HG03135 (cell line): ENCODE data around the gene MAPK10.

ENCODE experiments used
- ATAC-seq: cut with Tn5 transposase; IDR thresholded peaks from one replicate; pipeline ENCODE4 v1.9.1; 2021; ENCODE audit warnings: mild to moderate bottlenecking, moderate library complexity; ENCODE audit not compliant: unreplicated experiment

The MAPK10 gene

GRCh38 chr4:86280246-86280645 lies 79.6 kb downstream of the MAPK10 start:
- no peak for ATAC-seq

GRCh38 chr4:86279293-86279960 lies 80.4 kb downstream of the MAPK10 start:
- no peak for ATAC-seq

GRCh38 chr4:86278126-86278525 lies 81.7 kb downstream of the MAPK10 start:
- ATAC-seq = no peak

GRCh38 chr4:86274642-86275041 lies 85.2 kb downstream of the MAPK10 start:
- ATAC-seq = no peak

GRCh38 chr4:86272669-86273068 lies 87.2 kb downstream of the MAPK10 start:
- no peak for ATAC-seq

- ATAC-seq = no peak
Measured at GRCh38 chr4:86271057-86271456, 88.8 kb downstream of the MAPK10 start.

- no peak for ATAC-seq
Measured at GRCh38 chr4:86269354-86269753, 90.5 kb downstream of the MAPK10 start.

- ATAC-seq = no peak
Measured at GRCh38 chr4:86264241-86264640, 95.6 kb downstream of the MAPK10 start.

GRCh38 chr4:86261636-86262035 lies 98.2 kb downstream of the MAPK10 start:
- ATAC-seq = no peak

- ATAC-seq = no peak
Measured at GRCh38 chr4:86256086-86256485, 103.8 kb downstream of the MAPK10 start.

- no peak for ATAC-seq
Measured at GRCh38 chr4:86250619-86251018, 109.2 kb downstream of the MAPK10 start.

- ATAC-seq = no peak
Measured at GRCh38 chr4:86250006-86250405, 109.8 kb downstream of the MAPK10 start.

GRCh38 chr4:86249074-86249473 lies 110.8 kb downstream of the MAPK10 start:
- ATAC-seq = no peak

GRCh38 chr4:86247906-86248305 lies 111.9 kb downstream of the MAPK10 start:
- no peak for ATAC-seq

- no peak for ATAC-seq
Measured at GRCh38 chr4:86247320-86247719, 112.5 kb downstream of the MAPK10 start.

- ATAC-seq = no peak
Measured at GRCh38 chr4:86243750-86244149, 116.1 kb downstream of the MAPK10 start.

- ATAC-seq = no peak
Measured at GRCh38 chr4:86242677-86243076, 117.2 kb downstream of the MAPK10 start.

GRCh38 chr4:86235549-86235948 lies 124.3 kb downstream of the MAPK10 start:
- no peak for ATAC-seq

GRCh38 chr4:86233681-86234080 lies 126.2 kb downstream of the MAPK10 start:
- ATAC-seq = no peak

- no peak for ATAC-seq
Measured at GRCh38 chr4:86233090-86233489, 126.8 kb downstream of the MAPK10 start.

- peak; percentile 78 for ATAC-seq
Measured at GRCh38 chr4:86223472-86223871, 136.4 kb downstream of the MAPK10 start.

- no peak for ATAC-seq
Measured at GRCh38 chr4:86221002-86221401, 138.9 kb downstream of the MAPK10 start.

GRCh38 chr4:86220121-86220520 lies 139.7 kb downstream of the MAPK10 start:
- no peak for ATAC-seq
